DMS153 treated with DMSO at 0.1 percent for 48 hours (cell line): ENCODE results near the gene CKAP2L.

ENCODE experiments used
- DNase-seq: peaks from one replicate; lab custom pipeline; 2025; ENCODE audit not compliant: unreplicated experiment; lab: John Stamatoyannopoulos, UW

CKAP2L gene

GRCh38 chr2:112767693-112768330 is 3.4 kb upstream of the CKAP2L start:
- DNase-seq: no peak

GRCh38 chr2:112765251-112765650 is 842 bp upstream of the CKAP2L start:
- DNase-seq: no peak

- DNase-seq: no peak
Measured at GRCh38 chr2:112762276-112762675, 2.1 kb downstream of the CKAP2L start.

GRCh38 chr2:112760149-112760548 is 4.3 kb downstream of the CKAP2L start:
- DNase-seq: no peak

- DNase-seq: no peak
Measured at GRCh38 chr2:112758711-112759110, 5.7 kb downstream of the CKAP2L start.

GRCh38 chr2:112757265-112757664 is 7.1 kb downstream of the CKAP2L start:
- no peak for DNase-seq

- DNase-seq: no peak
Measured at GRCh38 chr2:112756207-112756606, 8.2 kb downstream of the CKAP2L start.

- DNase-seq: no peak
Measured at GRCh38 chr2:112755444-112755843, 9.0 kb downstream of the CKAP2L start.

GRCh38 chr2:112754564-112754963 is 9.8 kb downstream of the CKAP2L start:
- no peak for DNase-seq

- no peak for DNase-seq
Measured at GRCh38 chr2:112752667-112753066, 11.7 kb downstream of the CKAP2L start.

- no peak for DNase-seq
Measured at GRCh38 chr2:112751451-112752197, 12.8 kb downstream of the CKAP2L start.

GRCh38 chr2:112750560-112750843 is 13.9 kb downstream of the CKAP2L start:
- DNase-seq: no peak

- DNase-seq: peak; percentile 27
Measured at GRCh38 chr2:112749755-112750559, 14.5 kb downstream of the CKAP2L start.

GRCh38 chr2:112740527-112740926 is 23.9 kb downstream of the CKAP2L start:
- no peak for DNase-seq

- DNase-seq: no peak
Measured at GRCh38 chr2:112737542-112738232, 26.7 kb downstream of the CKAP2L start.

- DNase-seq: no peak
Measured at GRCh38 chr2:112733871-112734270, 30.5 kb downstream of the CKAP2L start.

- DNase-seq: no peak
Measured at GRCh38 chr2:112733456-112733855, 31.0 kb downstream of the CKAP2L start.

GRCh38 chr2:112731479-112731878 is 32.9 kb downstream of the CKAP2L start:
- DNase-seq: no peak

GRCh38 chr2:112730791-112731190 is 33.6 kb downstream of the CKAP2L start:
- no peak for DNase-seq

- DNase-seq: no peak
Measured at GRCh38 chr2:112730216-112730615, 34.2 kb downstream of the CKAP2L start.

- DNase-seq: peak; percentile 21
Measured at GRCh38 chr2:112728378-112729175, 35.8 kb downstream of the CKAP2L start.
